HEK293 (cell line): ENCODE results near the gene CLINT1.

ENCODE experiments used
- CTCF ChIA-PET: fragments of 350-600 bp; formaldehyde crosslinking; extraction: SDS; loops from one replicate; lab custom pipeline; 2021; ENCODE audit warnings: antibody characterized with exemption; lab: Yijun Ruan, JAX
- POLR2A ChIA-PET: fragments of 300-600 bp; formaldehyde crosslinking; extraction: SDS; loops from one replicate; lab custom pipeline; 2020; ENCODE audit warnings: antibody characterized with exemption, inconsistent platforms; lab: Yijun Ruan, JAX
- H3K27ac ChIP-seq: fragments of 200-500 bp; sonication (Bioruptor generic); 2 replicates; pipeline ENCODE4 v1.5.1; 2014; ENCODE audit warnings: low read depth, low read length, control low read depth, inconsistent platforms; ENCODE audit errors: extremely low read depth
- H3K36me3 ChIP-seq, 2 experiments: fragments of 200-500 bp in 1 of 2; sonication (Bioruptor generic) in 1 of 2; 1 replicate in 1 of 2; 2 replicates in 1 of 2; pipeline ENCODE4 v1.5.1; 2014 to 2017; ENCODE audit warnings: inconsistent platforms in 2 of 2, low read length in 2 of 2; ENCODE audit not compliant: control insufficient read depth in 2 of 2, insufficient read depth in 1 of 2
- H3K4me1 ChIP-seq: fragments of 200-500 bp; sonication (Bioruptor generic); 2 replicates; pipeline ENCODE4 v1.5.1; 2014; ENCODE audit warnings: mild to moderate bottlenecking, low read length, inconsistent platforms; ENCODE audit not compliant: control insufficient read depth, insufficient read depth
- H3K4me3 ChIP-seq: 2 replicates; pipeline ENCODE4 v1.5.1; 2011; ENCODE audit warnings: low read depth, mild to moderate bottlenecking, control low read depth, low read length, moderate library complexity
- H3K9me3 ChIP-seq: fragments of 200-500 bp; sonication (Bioruptor generic); 2 replicates; pipeline ENCODE4 v1.5.1; 2014; ENCODE audit warnings: low read depth, low read length, inconsistent platforms; ENCODE audit not compliant: control insufficient read depth, insufficient read depth
- BCL11A ChIP-seq: fragments of 450-650 bp; formaldehyde crosslinking; IDR thresholded peaks from 2 replicates; pipeline ENCODE4 v1.5.1; 2016; ENCODE audit warnings: low read depth, missing biosample characterization, missing genetic modification characterization
- EGR2 ChIP-seq: fragments of 450-650 bp; formaldehyde crosslinking; IDR thresholded peaks from 2 replicates; pipeline ENCODE4 v1.5.1; 2016; ENCODE audit warnings: low read depth, missing biosample characterization, missing genetic modification characterization
- GLIS2 ChIP-seq: fragments of 450-650 bp; formaldehyde crosslinking; IDR thresholded peaks from 2 replicates; pipeline ENCODE4 v1.5.1; 2016; ENCODE audit warnings: missing biosample characterization, missing genetic modification characterization
- HOXD13 ChIP-seq: sonication (generic); formaldehyde crosslinking; IDR thresholded peaks from 2 replicates; pipeline ENCODE4 v1.8.0; 2022; ENCODE audit warnings: missing genetic modification reagents, borderline replicate concordance
- OSR2 ChIP-seq: fragments of 450-650 bp; formaldehyde crosslinking; IDR thresholded peaks from 2 replicates; pipeline ENCODE4 v1.5.1; 2016; ENCODE audit warnings: missing biosample characterization, missing genetic modification characterization
- PRDM6 ChIP-seq: fragments of 450-650 bp; formaldehyde crosslinking; IDR thresholded peaks from 2 replicates; pipeline ENCODE4 v1.5.1; 2017; ENCODE audit warnings: missing biosample characterization, missing genetic modification characterization
- SCRT1 ChIP-seq: fragments of 450-650 bp; formaldehyde crosslinking; IDR thresholded peaks from 2 replicates; pipeline ENCODE4 v1.5.1; 2016; ENCODE audit warnings: missing biosample characterization, missing genetic modification characterization, borderline replicate concordance
- SP7 ChIP-seq: fragments of 450-650 bp; formaldehyde crosslinking; IDR thresholded peaks from 2 replicates; pipeline ENCODE4 v1.5.1; 2016; ENCODE audit warnings: missing biosample characterization, missing genetic modification characterization
- ZBTB1 ChIP-seq: fragments of 450-650 bp; formaldehyde crosslinking; IDR thresholded peaks from 2 replicates; pipeline ENCODE4 v1.5.1; 2016; ENCODE audit warnings: missing biosample characterization, missing genetic modification characterization
- ZBTB20 ChIP-seq: fragments of 450-650 bp; formaldehyde crosslinking; IDR thresholded peaks from 2 replicates; pipeline ENCODE4 v1.5.1; 2016; ENCODE audit warnings: missing biosample characterization, missing genetic modification characterization
- ZNF112 ChIP-seq: fragments of 450-650 bp; formaldehyde crosslinking; IDR thresholded peaks from 2 replicates; pipeline ENCODE4 v1.5.0; 2017; ENCODE audit warnings: missing biosample characterization, missing genetic modification characterization
- ZNF133 ChIP-seq: fragments of 450-650 bp; formaldehyde crosslinking; IDR thresholded peaks from 2 replicates; pipeline ENCODE4 v1.5.1; 2016; ENCODE audit warnings: missing biosample characterization, missing genetic modification characterization
- ZNF157 ChIP-seq: fragments of 450-650 bp; formaldehyde crosslinking; IDR thresholded peaks from 2 replicates; pipeline ENCODE4 v1.5.1; 2016; ENCODE audit warnings: missing biosample characterization, missing genetic modification characterization
- ZNF214 ChIP-seq: fragments of 450-650 bp; formaldehyde crosslinking; IDR thresholded peaks from 2 replicates; pipeline ENCODE4 v1.5.1; 2017; ENCODE audit warnings: missing biosample characterization, mild to moderate bottlenecking, missing genetic modification characterization, borderline replicate concordance
- ZNF274 ChIP-seq, 2 experiments: fragments of 200-500 bp in 1 of 2; fragments of 450-650 bp in 1 of 2; sonication (Bioruptor generic) in 1 of 2; formaldehyde crosslinking in 1 of 2; IDR thresholded peaks; 2 replicates each; pipeline versions ENCODE4 v1.5.1 to v1.6.1; 2014 to 2016; ENCODE audit warnings: borderline replicate concordance in 1 of 2, inconsistent platforms in 1 of 2, low read length in 1 of 2, missing biosample characterization in 1 of 2, missing genetic modification characterization in 1 of 2
- ZNF335 ChIP-seq: fragments of 450-650 bp; formaldehyde crosslinking; conservative IDR thresholded peaks from 2 replicates; pipeline ENCODE4 v1.5.1; 2016; ENCODE audit warnings: missing biosample characterization, missing genetic modification characterization
- ZNF341 ChIP-seq: fragments of 450-650 bp; formaldehyde crosslinking; IDR thresholded peaks from 2 replicates; pipeline ENCODE4; 2016; ENCODE audit warnings: low read depth, missing biosample characterization, missing genetic modification characterization
- ZNF366 ChIP-seq: fragments of 450-650 bp; formaldehyde crosslinking; conservative IDR thresholded peaks from 2 replicates; pipeline ENCODE4 v1.5.1; 2016; ENCODE audit warnings: missing biosample characterization, missing genetic modification characterization
- ZNF529 ChIP-seq: fragments of 450-650 bp; formaldehyde crosslinking; IDR thresholded peaks from 2 replicates; pipeline ENCODE4 v1.5.1; 2017; ENCODE audit warnings: missing genetic modification characterization, missing biosample characterization; ENCODE audit not compliant: insufficient replicate concordance
- ZNF600 ChIP-seq: fragments of 450-650 bp; formaldehyde crosslinking; IDR thresholded peaks from 2 replicates; pipeline ENCODE4 v1.5.1; 2016; ENCODE audit warnings: missing biosample characterization, missing genetic modification characterization
- ZNF610 ChIP-seq: fragments of 450-650 bp; formaldehyde crosslinking; IDR thresholded peaks from 2 replicates; pipeline ENCODE4 v1.5.1; 2016; ENCODE audit warnings: missing biosample characterization, missing genetic modification characterization, borderline replicate concordance
- ZNF626 ChIP-seq: fragments of 450-650 bp; sonication (Bioruptor Pico); formaldehyde crosslinking; IDR thresholded peaks from 2 replicates; pipeline ENCODE4 v1.5.1; 2018; ENCODE audit warnings: missing biosample characterization, missing genetic modification characterization, inconsistent platforms
- TF ChIP-seq, protein P1 (sequence below): fragments of 450-650 bp; formaldehyde crosslinking; IDR thresholded peaks from 2 replicates; pipeline ENCODE4 v1.5.1; 2017; ENCODE audit warnings: missing biosample characterization, missing genetic modification characterization

CLINT1 gene

GRCh38 chr5:157793301-157793700, 65.6 kb downstream of the CLINT1 start:
- ChIA-PET POLR2A (no interaction called here), CTCF (interaction anchor here (1.6 to 2.0 kb wide), 2 partner anchors 31 to 50 kb away, joined by 6 to 7 read pairs; no protein-coding TSS in a partner anchor)
- no peak for TF ChIP-seq ZNF626 (tag by site-specific recombination)
- Histone ChIP-seq H3K4me3 (no peak overlapping the region), H3K27ac (no peak overlapping the region), H3K9me3 (no peaks in the 10 kb centered on the region), H3K4me1 (no peaks in the 10 kb centered on the region), H3K36me3 (peaks cover 31 to 53% of the 10 kb centered on the region in 2 experiments)

- POLR2A ChIA-PET: no interaction called here
- Histone ChIP-seq H3K36me3 (peaks cover 27 to 39% of the 10 kb centered on the region in 2 experiments), H3K9me3 (no peaks in the 10 kb centered on the region)
- TF ChIP-seq OSR2 (tag by site-specific recombination): 0 out of 2 replicates have a peak, but pooled peaks have one; percentile 15
- TF ChIP-seq, protein P1, sequence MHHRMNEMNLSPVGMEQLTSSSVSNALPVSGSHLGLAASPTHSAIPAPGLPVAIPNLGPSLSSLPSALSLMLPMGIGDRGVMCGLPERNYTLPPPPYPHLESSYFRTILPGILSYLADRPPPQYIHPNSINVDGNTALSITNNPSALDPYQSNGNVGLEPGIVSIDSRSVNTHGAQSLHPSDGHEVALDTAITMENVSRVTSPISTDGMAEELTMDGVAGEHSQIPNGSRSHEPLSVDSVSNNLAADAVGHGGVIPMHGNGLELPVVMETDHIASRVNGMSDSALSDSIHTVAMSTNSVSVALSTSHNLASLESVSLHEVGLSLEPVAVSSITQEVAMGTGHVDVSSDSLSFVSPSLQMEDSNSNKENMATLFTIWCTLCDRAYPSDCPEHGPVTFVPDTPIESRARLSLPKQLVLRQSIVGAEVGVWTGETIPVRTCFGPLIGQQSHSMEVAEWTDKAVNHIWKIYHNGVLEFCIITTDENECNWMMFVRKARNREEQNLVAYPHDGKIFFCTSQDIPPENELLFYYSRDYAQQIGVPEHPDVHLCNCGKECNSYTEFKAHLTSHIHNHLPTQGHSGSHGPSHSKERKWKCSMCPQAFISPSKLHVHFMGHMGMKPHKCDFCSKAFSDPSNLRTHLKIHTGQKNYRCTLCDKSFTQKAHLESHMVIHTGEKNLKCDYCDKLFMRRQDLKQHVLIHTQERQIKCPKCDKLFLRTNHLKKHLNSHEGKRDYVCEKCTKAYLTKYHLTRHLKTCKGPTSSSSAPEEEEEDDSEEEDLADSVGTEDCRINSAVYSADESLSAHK (tag by site-specific recombination): no peak
- no peak for TF ChIP-seq ZNF133 (tag by site-specific recombination)
- TF ChIP-seq, all 188 proteins: peak for 1
- Histone ChIP-seq H3K27ac (no peak overlapping the region), H3K4me1 (peaks cover 7% of the 10 kb centered on the region; the same call in 1 of the 2 replicates), H3K4me3 (no peak overlapping the region)
- CTCF ChIA-PET: no interaction called here
Observed at GRCh38 chr5:157785801-157786200, 73.1 kb downstream of the CLINT1 start.

- CTCF ChIA-PET: no interaction called here
- TF ChIP-seq GLIS2 (tag by site-specific recombination) (no peak), ZNF626 (tag by site-specific recombination) (no peak), ZNF214 (tag by site-specific recombination) (no peak), ZNF112 (tag by site-specific recombination) (no peak), EGR2 (tag by site-specific recombination) (no peak), ZNF157 (tag by site-specific recombination) (no peak), BCL11A (tag by site-specific recombination) (no peak), ZNF610 (tag by site-specific recombination) (no peak)
- H3K36me3 ChIP-seq: peaks cover 0 to under 1% of the 10 kb centered on the region in 2 experiments; a peak in 2 of 3 replicates
- no peaks in the 10 kb centered on the region for H3K9me3 ChIP-seq
- H3K4me3 ChIP-seq: no peak overlapping the region
- POLR2A ChIA-PET: no interaction called here
- no peak overlapping the region for H3K27ac ChIP-seq
- H3K4me1 ChIP-seq: peaks cover 10% of the 10 kb centered on the region; the same call in 1 of the 2 replicates
Observed at GRCh38 chr5:157779221-157779620, 79.7 kb downstream of the CLINT1 start.

GRCh38 chr5:157778121-157778805, 80.7 kb downstream of the CLINT1 start:
- H3K9me3 ChIP-seq: no peaks in the 10 kb centered on the region
- H3K4me3 ChIP-seq: no peak overlapping the region
- ChIA-PET POLR2A (interaction anchor here (0.7 kb wide), 1 partner anchor 1329 kb away, joined by 3 read pairs; no protein-coding TSS in a partner anchor), CTCF (interaction anchor here (1.5 to 2.0 kb wide), 2 partner anchors 16 to 35 kb away, joined by 6 to 10 read pairs; partner anchors contain the start of gene LSM11)
- peaks cover 10% of the 10 kb centered on the region; the same call in 1 of the 2 replicates for H3K4me1 ChIP-seq
- H3K27ac ChIP-seq: no peak overlapping the region
- no peaks in the 10 kb centered on the region; a peak in 1 of 3 replicates for H3K36me3 ChIP-seq
- TF ChIP-seq ZNF529 (tag by site-specific recombination) (no peak), ZNF600 (tag by site-specific recombination) (peak; percentile 51; the same call in 1 of the 2 replicates), SP7 (tag by site-specific recombination) (peak; percentile 93), ZBTB1 (no peak), ZNF341 (tag by site-specific recombination) (no peak), ZNF366 (tag by site-specific recombination) (peak; percentile 54; the same call in 1 of the 2 replicates), ZBTB20 (tag by site-specific recombination) (peak; percentile 33; the same call in 1 of the 2 replicates), SCRT1 (tag by site-specific recombination) (peak; percentile 91), ZNF335 (peak; percentile 61; the same call in 1 of the 2 replicates), HOXD13 (CRISPR knock-in tag) (0 out of 2 replicates have a peak, but pooled peaks have one; percentile 22), ZNF274 (IDR thresholded peaks at IDR 0.05; ENCODE audit: low read length) (no peak), ZNF274 (tag by site-specific recombination; IDR thresholded peaks at IDR 0.05; ENCODE audit: borderline replicate concordance) (no peak), PRDM6 (tag by site-specific recombination) (0 out of 2 replicates have a peak, but pooled peaks have one; percentile 46)
